K562 (cell line): ENCODE data around the gene CALD1. TPM values are rescaled to one million over a fixed set of nuclear protein-coding genes. Genes with fewer than 3 reads are reported as not detected.

Experiments used
- BDP1 ChIP-seq: IDR thresholded peaks from 3 replicates; pipeline ENCODE4 v1.6.1; 2011; ENCODE audit not compliant: insufficient read length, insufficient read depth
- MYC ChIP-seq, 2 experiments: fragments of 250-450 bp in 1 of 2; sonication (Bioruptor Pico) in 1 of 2; IDR thresholded peaks; 2 replicates each; pipeline versions ENCODE4 v1.5.1 to v1.6.1; 2012 to 2021; ENCODE audit warnings: low read depth in 2 of 2, borderline replicate concordance in 1 of 2, improper control_type of control experiment in 1 of 2, low read length in 1 of 2, mild to moderate bottlenecking in 1 of 2, moderate library complexity in 1 of 2
- POLR2G ChIP-seq: fragments of 200-400 bp; formaldehyde crosslinking; IDR thresholded peaks from 2 replicates; pipeline ENCODE4 v1.6.1; 2017; ENCODE audit warnings: low read depth, mild to moderate bottlenecking, antibody characterized with exemption, low read length, moderate library complexity
- SMAD4 ChIP-seq: fragments of 250-450 bp; sonication (Bioruptor Pico); conservative IDR thresholded peaks from 2 replicates; pipeline ENCODE4 v1.8.0; 2021; ENCODE audit warnings: inconsistent platforms, mild to moderate bottlenecking, moderate library complexity
- TARDBP ChIP-seq: fragments of 450-650 bp; IDR thresholded peaks from 2 replicates; pipeline ENCODE4 v1.6.1; 2016
- ZNF24 ChIP-seq: fragments of 450-650 bp; IDR thresholded peaks from 2 replicates; pipeline ENCODE4 v1.6.1; 2016
- polyA plus RNA-seq, 8 experiments: library from polyadenylated mRNA; depleted of rRNA in 4 of 8; stranded (reverse) in 5 of 8; unstranded in 3 of 8; fragments of >200 nt; fragmentation: Nextera tagmentation in 2 of 8; fragmentation: Illumina TruSeq in 1 of 8; extraction: Ambion mirVana in 2 of 8; extraction: Trizol in 1 of 8; gene quantifications; 2 replicates each; pipeline versions ENCODE4 v1.2.1 to v1.2.3, GENCODE V29; 2011 to 2014; ENCODE audit warnings: inconsistent platforms in 1 of 8, missing spikeins in 1 of 8
- total RNA-seq, 7 experiments: library from RNA; depleted of rRNA in 6 of 7; stranded (reverse); fragments of >200 nt in 6 of 7; fragmentation: Illumina TruSeq in 2 of 7; extraction: Trizol in 2 of 7; gene quantifications; 2 replicates each; pipeline versions ENCODE4 v1.2.1 to v1.2.3, GENCODE V29; 2011 to 2021; ENCODE audit warnings: low replicate concordance in 1 of 7
- TF ChIP-seq, protein P1 (sequence below): sonication (generic); IDR thresholded peaks from 2 replicates; pipeline ENCODE4 v1.6.1; 2016
- TF ChIP-seq, protein P2 (sequence below), 2 experiments: fragments of 250-450 bp in 1 of 2; fragments of 450-650 bp in 1 of 2; sonication (Bioruptor Pico) in 1 of 2; IDR thresholded peaks; 2 replicates each; pipeline versions ENCODE4 v1.6.1 to v1.8.0; 2016 to 2021; ENCODE audit warnings: mild to moderate bottlenecking in 2 of 2, moderate library complexity in 2 of 2, missing compliant biosample characterization in 1 of 2, missing genetic modification characterization in 1 of 2
- TF ChIP-seq, protein P3 (sequence below), 2 experiments: fragments of 450-650 bp; formaldehyde crosslinking in 1 of 2; IDR thresholded peaks; 2 replicates each; pipeline versions ENCODE4 v1.4.0 to v1.6.1; 2014 to 2020; ENCODE audit warnings: mild to moderate bottlenecking in 2 of 2, borderline replicate concordance in 1 of 2, low read depth in 1 of 2
- TF ChIP-seq, protein P4 (sequence below): fragments of 450-650 bp; IDR thresholded peaks from 2 replicates; pipeline ENCODE4 v1.6.1; 2018; ENCODE audit not compliant: partially characterized antibody

CALD1 gene
- total and polyA plus RNA-seq, 9 of the 15 experiments (the other 6 are each of a cell fraction or from before 2014, with no cell fraction given) = 0.40 TPM; not detected in 8

DNA sequence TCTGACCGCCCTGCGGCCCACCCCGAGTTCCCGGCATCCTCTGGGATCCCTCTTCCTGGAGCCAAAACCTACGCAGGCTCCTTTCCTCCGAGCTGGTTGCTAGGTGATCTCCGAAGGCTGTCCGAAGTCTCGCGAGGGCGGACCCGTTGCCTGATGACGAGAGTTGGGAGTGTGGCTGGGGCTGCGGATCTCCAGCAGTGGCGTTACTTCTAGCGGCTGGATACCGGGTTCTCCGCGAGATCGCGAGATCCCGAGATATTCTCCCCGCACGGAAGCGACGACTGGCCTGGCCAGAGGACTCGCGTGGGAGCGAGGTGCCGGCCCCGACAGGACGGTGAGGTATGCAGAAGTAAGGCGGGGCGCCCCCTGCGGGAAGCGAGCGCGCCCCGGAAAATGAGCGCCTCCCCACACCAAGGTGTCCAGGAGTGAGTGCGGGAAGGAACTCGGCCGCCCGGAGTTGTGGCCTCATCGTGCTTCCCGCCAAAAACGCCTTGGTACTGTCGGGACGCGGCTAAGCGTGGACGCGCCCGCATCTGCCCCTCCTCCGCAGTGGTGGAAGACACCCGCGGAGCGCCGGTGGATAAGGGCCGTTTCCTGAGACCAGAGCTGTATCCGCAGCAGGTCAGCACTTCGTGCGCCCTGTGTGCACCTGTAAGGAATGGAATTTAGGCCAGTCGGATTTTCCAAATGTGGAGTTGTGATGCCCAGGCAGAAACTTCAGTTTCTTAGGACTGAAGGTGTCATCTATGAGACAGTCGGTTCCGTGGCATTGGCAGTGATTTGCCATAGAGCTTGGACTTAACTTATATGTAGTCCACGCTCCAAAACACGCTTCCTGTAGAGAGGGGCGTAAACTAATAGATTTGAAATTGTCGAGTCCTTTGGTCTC lies 207.2 kb downstream of the CALD1 start, which contains the start of gene AGBL3 (continued):
- TF ChIP-seq, protein P1, sequence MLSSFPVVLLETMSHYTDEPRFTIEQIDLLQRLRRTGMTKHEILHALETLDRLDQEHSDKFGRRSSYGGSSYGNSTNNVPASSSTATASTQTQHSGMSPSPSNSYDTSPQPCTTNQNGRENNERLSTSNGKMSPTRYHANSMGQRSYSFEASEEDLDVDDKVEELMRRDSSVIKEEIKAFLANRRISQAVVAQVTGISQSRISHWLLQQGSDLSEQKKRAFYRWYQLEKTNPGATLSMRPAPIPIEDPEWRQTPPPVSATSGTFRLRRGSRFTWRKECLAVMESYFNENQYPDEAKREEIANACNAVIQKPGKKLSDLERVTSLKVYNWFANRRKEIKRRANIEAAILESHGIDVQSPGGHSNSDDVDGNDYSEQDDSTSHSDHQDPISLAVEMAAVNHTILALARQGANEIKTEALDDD = peak; percentile 36; the same call in 1 of the 2 replicates
- TF ChIP-seq SMAD4 (CRISPR knock-in tag) = peak; percentile 89; the same call in 1 of the 2 replicates
- TF ChIP-seq, protein P2, sequence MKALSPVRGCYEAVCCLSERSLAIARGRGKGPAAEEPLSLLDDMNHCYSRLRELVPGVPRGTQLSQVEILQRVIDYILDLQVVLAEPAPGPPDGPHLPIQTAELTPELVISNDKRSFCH (CRISPR knock-in tag; IDR thresholded peaks at IDR 0.05) = no peak
- TF ChIP-seq, protein P2 (tag; IDR thresholded peaks at IDR 0.05) = peak; percentile 87; the same call in 1 of the 2 replicates
- peak; percentile 82 for TF ChIP-seq MYC (IDR thresholded peaks at IDR 0.05; ENCODE audit: low read depth, low read length)
- peak; percentile 83 for TF ChIP-seq MYC (CRISPR knock-in tag; IDR thresholded peaks at IDR 0.05; ENCODE audit: borderline replicate concordance, low read depth)
- TF ChIP-seq BDP1 = no peak
- TF ChIP-seq, protein P3, sequence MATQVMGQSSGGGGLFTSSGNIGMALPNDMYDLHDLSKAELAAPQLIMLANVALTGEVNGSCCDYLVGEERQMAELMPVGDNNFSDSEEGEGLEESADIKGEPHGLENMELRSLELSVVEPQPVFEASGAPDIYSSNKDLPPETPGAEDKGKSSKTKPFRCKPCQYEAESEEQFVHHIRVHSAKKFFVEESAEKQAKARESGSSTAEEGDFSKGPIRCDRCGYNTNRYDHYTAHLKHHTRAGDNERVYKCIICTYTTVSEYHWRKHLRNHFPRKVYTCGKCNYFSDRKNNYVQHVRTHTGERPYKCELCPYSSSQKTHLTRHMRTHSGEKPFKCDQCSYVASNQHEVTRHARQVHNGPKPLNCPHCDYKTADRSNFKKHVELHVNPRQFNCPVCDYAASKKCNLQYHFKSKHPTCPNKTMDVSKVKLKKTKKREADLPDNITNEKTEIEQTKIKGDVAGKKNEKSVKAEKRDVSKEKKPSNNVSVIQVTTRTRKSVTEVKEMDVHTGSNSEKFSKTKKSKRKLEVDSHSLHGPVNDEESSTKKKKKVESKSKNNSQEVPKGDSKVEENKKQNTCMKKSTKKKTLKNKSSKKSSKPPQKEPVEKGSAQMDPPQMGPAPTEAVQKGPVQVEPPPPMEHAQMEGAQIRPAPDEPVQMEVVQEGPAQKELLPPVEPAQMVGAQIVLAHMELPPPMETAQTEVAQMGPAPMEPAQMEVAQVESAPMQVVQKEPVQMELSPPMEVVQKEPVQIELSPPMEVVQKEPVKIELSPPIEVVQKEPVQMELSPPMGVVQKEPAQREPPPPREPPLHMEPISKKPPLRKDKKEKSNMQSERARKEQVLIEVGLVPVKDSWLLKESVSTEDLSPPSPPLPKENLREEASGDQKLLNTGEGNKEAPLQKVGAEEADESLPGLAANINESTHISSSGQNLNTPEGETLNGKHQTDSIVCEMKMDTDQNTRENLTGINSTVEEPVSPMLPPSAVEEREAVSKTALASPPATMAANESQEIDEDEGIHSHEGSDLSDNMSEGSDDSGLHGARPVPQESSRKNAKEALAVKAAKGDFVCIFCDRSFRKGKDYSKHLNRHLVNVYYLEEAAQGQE (IDR thresholded peaks at IDR 0.05; ENCODE audit: borderline replicate concordance) = peak; percentile 41
- TF ChIP-seq, protein P3 (CRISPR knock-in tag; IDR thresholded peaks at IDR 0.05; ENCODE audit: low read depth) = peak; percentile 51; the same call in 1 of the 2 replicates
- TF ChIP-seq POLR2G = peak; percentile 98
- TF ChIP-seq, protein P4, sequence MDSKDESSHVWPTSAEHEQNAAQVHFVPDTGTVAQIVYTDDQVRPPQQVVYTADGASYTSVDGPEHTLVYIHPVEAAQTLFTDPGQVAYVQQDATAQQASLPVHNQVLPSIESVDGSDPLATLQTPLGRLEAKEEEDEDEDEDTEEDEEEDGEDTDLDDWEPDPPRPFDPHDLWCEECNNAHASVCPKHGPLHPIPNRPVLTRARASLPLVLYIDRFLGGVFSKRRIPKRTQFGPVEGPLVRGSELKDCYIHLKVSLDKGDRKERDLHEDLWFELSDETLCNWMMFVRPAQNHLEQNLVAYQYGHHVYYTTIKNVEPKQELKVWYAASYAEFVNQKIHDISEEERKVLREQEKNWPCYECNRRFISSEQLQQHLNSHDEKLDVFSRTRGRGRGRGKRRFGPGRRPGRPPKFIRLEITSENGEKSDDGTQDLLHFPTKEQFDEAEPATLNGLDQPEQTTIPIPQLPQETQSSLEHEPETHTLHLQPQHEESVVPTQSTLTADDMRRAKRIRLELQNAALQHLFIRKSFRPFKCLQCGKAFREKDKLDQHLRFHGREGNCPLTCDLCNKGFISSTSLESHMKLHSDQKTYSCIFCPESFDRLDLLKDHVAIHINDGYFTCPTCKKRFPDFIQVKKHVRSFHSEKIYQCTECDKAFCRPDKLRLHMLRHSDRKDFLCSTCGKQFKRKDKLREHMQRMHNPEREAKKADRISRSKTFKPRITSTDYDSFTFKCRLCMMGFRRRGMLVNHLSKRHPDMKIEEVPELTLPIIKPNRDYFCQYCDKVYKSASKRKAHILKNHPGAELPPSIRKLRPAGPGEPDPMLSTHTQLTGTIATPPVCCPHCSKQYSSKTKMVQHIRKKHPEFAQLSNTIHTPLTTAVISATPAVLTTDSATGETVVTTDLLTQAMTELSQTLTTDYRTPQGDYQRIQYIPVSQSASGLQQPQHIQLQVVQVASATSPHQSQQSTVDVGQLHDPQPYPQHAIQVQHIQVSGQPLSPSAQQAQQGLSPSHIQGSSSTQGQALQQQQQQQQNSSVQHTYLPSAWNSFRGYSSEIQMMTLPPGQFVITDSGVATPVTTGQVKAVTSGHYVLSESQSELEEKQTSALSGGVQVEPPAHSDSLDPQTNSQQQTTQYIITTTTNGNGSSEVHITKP = peak; percentile 78
- TF ChIP-seq TARDBP = no peak; the same call in none of the 2 replicates
- peak; percentile 69; the same call in 1 of the 2 replicates for TF ChIP-seq ZNF24
